Upper lobe of left lung (tissue), 6 donors: ENCODE data around the gene NSUN5. TPM values are rescaled to one million over a fixed set of nuclear protein-coding genes. Genes with fewer than 3 reads are reported as not detected.
A peak's percentile ranks its signal among the peaks of the same experiment; 100 is the strongest.
"Not testable (repeated sequence)": the region's sequence is repeated elsewhere in the genome, so short reads cannot be mapped to it uniquely, and the experiment has no call there.

Experiments used
- ATAC-seq, 2 donors: fragments of 200-7000 bp; cut with Tn5 transposase; one replicate each; pipeline ENCODE4 v1.9.1; 2022; ENCODE audit warnings: mild to moderate bottlenecking in 2 of 2, moderate library complexity in 2 of 2; ENCODE audit not compliant: low FRiP score in 2 of 2
- DNase-seq, 2 donors: peaks; one replicate each; pipeline ENCODE4 v3.0.0-alpha.2; 2019 to 2020
- H3K27ac ChIP-seq, 4 donors: fragments of 200-600 bp; sonication (generic); one replicate each; pipeline ENCODE4 v1.5.1; 2016 to 2019
- H3K27me3 ChIP-seq, 4 donors: fragments of 200-600 bp; sonication (generic); one replicate each; pipeline ENCODE4 v1.5.1; 2017 to 2019
- H3K36me3 ChIP-seq, 4 donors: fragments of 200-600 bp; sonication (generic); one replicate each; pipeline ENCODE4 v1.5.1; 2016 to 2019
- H3K4me1 ChIP-seq, 4 donors: fragments of 200-600 bp; sonication (generic); one replicate each; pipeline ENCODE4 v1.5.1; 2018 to 2019
- H3K4me3 ChIP-seq, 4 donors: fragments of 200-600 bp; sonication (generic); one replicate each; pipeline ENCODE4 v1.5.1; 2017 to 2019; ENCODE audit warnings: mild to moderate bottlenecking in 2 of 4, moderate library complexity in 1 of 4
- H3K9me3 ChIP-seq, 4 donors: fragments of 200-600 bp; sonication (generic); one replicate each; pipeline ENCODE4 v1.5.1; 2018 to 2019
- WGBS, 2 donors: methylation state at CpG; one replicate each; pipeline ENCODE4 v1.1.5; 2017 to 2018; 5-methylcytosine and 5-hydroxymethylcytosine counted together
- small RNA-seq, 4 donors: library from RNA; depleted of rRNA; stranded (forward); fragments of <200 nt; gene quantifications; one replicate each; pipeline ENCODE3, GENCODE V24; 2016
- total RNA-seq, 6 donors: library from RNA; depleted of rRNA in 4 of 6; stranded (reverse); fragments of >200 nt in 4 of 6; gene quantifications; one replicate each; pipeline versions ENCODE4 v1.1.0 to v1.2.1, GENCODE V29; 2016 to 2021
- donor health status: DM: no; HTN: no; CAD: no; lungs with moderate emphysema.
- donor health status: DM: no; HTN: yes; CAD: no; lungs with severe emphysema.

Gene NSUN5
- total RNA-seq, 6 donors from 2014 or later, result 19.4 to 34.5 (median 30.9) TPM

GRCh38 chr7:73297706-73298105, 10.9 kb downstream of the NSUN5 start:
- not testable (repeated sequence) for H3K27me3 ChIP-seq, H3K9me3 ChIP-seq, DNase-seq, H3K36me3 ChIP-seq, ATAC-seq, H3K27ac ChIP-seq, H3K4me3 ChIP-seq, H3K4me1 ChIP-seq
- 96 to 97% methylated on average over 15 to 18 of the region's 27 CpGs for WGBS, 2 donors

GRCh38 chr7:73297235-73297634, 11.4 kb downstream of the NSUN5 start:
- not testable (repeated sequence) for H3K36me3 ChIP-seq, H3K27ac ChIP-seq, ATAC-seq, H3K4me3 ChIP-seq, H3K27me3 ChIP-seq, H3K9me3 ChIP-seq, DNase-seq, H3K4me1 ChIP-seq
- no CpG with 5 or more reads among the region's 13 CpGs for whole genome bisulfite sequencing, 2 donors

DNA sequence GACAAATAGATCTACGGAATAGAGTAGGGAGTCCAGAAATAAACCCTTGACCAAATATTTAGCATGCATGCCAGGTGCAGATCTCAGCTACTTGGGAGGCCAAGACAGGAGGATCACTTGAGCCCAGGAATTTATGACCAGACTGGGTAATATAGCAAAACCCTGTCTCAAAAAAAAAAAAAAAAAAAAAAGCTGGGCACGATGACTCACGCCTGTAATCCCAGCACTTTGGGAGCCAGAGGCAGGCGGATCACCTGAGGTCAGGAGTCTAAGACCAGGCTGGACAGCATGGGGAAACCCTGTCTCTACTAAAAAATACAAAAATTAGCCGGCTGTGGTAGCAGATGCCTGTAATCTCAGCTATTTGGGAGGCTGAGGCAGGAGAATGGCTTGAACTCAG, 31.4 kb downstream of the NSUN5 start:
- H3K27ac ChIP-seq, H3K27me3 ChIP-seq, H3K36me3 ChIP-seq, H3K4me3 ChIP-seq, ATAC-seq, DNase-seq, H3K4me1 ChIP-seq, H3K9me3 ChIP-seq: not testable (repeated sequence)
- 63 to 76% methylated on average over 3 to 4 of the region's 5 CpGs for WGBS, 2 donors

GRCh38 chr7:73267813-73268212, 40.8 kb downstream of the NSUN5 start:
- not testable (repeated sequence) for H3K9me3 ChIP-seq, DNase-seq, H3K4me1 ChIP-seq, H3K27ac ChIP-seq, H3K4me3 ChIP-seq, ATAC-seq, H3K27me3 ChIP-seq, H3K36me3 ChIP-seq
- 98 to 100% methylated on average over 3 to 4 of the region's 4 CpGs for WGBS, 2 donors

- H3K27ac ChIP-seq, H3K9me3 ChIP-seq, H3K4me3 ChIP-seq, DNase-seq, H3K4me1 ChIP-seq, H3K27me3 ChIP-seq, H3K36me3 ChIP-seq: not testable (repeated sequence)
- peak; percentile 78 to 92 for ATAC-seq
- no CpG with 5 or more reads among the region's 22 CpGs for WGBS, 2 donors
Observed at GRCh38 chr7:73266719-73267368, 41.8 kb downstream of the NSUN5 start.

DNA sequence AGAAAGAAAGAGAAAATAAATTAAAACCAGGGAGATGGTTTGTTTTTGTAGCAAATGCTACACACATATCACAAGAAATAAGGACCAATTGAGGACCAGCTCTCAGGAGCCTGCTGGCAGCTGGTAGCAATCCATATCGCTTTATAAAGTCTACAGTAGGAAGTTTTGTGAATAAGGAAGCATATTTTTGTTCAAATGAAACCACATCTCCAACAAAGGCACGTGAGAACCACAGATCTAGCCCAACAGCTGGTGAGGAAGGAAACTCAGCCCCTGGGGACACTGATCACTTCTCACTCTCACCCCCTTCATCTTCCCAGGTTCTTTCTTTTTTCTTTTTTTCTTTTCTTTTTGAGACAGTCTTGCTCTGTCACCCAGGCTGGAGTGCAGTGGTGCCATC, 46.2 kb downstream of the NSUN5 start:
- H3K4me3 ChIP-seq, H3K9me3 ChIP-seq, H3K27ac ChIP-seq, H3K4me1 ChIP-seq, H3K36me3 ChIP-seq, H3K27me3 ChIP-seq, DNase-seq: not testable (repeated sequence)
- WGBS, 2 donors, result no CpG with 5 or more reads among the region's 2 CpGs
- ATAC-seq, result peak in 1 of 2 donors; percentile 36

Small RNA genes within 50 kb of the gene (small RNA-seq; reads per million reads assigned to genes)
- gene RNU6-1080P, result 0 reads per million in 4 donors

Other genes starting within 250 kb of the NSUN5 start
- not detected for gene SPDYE9, start 222.8 kb downstream of the NSUN5 start, total RNA-seq
- under 1 TPM in 3 of 6 donors, not detected in 3; 0.13 to 0.55 (median 0.37) TPM for gene TRIM50, start 19.3 kb upstream of the NSUN5 start, total RNA-seq
- under 1 TPM in 1 of 6 donors, not detected in 5; 0.30 TPM for gene FKBP6, start 19.3 kb upstream of the NSUN5 start, total RNA-seq
- gene FZD9, start 125.0 kb upstream of the NSUN5 start, total RNA-seq, result 1 to 10 TPM in 1 of 6 donors, under 1 TPM in 4, not detected in 1; 0.30 to 1.2 (median 0.63) TPM
- 10 to 100 TPM; 45.8 to 71.4 (median 56.0) TPM for gene BAZ1B, start 213.5 kb upstream of the NSUN5 start, total RNA-seq
- 10 to 100 TPM; 50.3 to 95.9 (median 62.5) TPM for gene BCL7B, start 248.9 kb upstream of the NSUN5 start, total RNA-seq